HEK293 (cell line): Measurements from ENCODE around the gene ANXA8.

Experiments
- CTCF ChIA-PET: fragments of 350-600 bp; formaldehyde crosslinking; extraction: SDS; loops from one replicate; lab custom pipeline; 2021; ENCODE audit warnings: antibody characterized with exemption; lab: Yijun Ruan, JAX
- POLR2A ChIA-PET: fragments of 300-600 bp; formaldehyde crosslinking; extraction: SDS; loops from one replicate; lab custom pipeline; 2020; ENCODE audit warnings: antibody characterized with exemption, inconsistent platforms; lab: Yijun Ruan, JAX
- H3K27ac ChIP-seq: fragments of 200-500 bp; sonication (Bioruptor generic); 2 replicates; pipeline ENCODE4 v1.5.1; 2014; ENCODE audit warnings: low read depth, low read length, control low read depth, inconsistent platforms; ENCODE audit errors: extremely low read depth
- H3K36me3 ChIP-seq, 2 experiments: fragments of 200-500 bp in 1 of 2; sonication (Bioruptor generic) in 1 of 2; 1 replicate in 1 of 2; 2 replicates in 1 of 2; pipeline ENCODE4 v1.5.1; 2014 to 2017; ENCODE audit warnings: inconsistent platforms in 2 of 2, low read length in 2 of 2; ENCODE audit not compliant: control insufficient read depth in 2 of 2, insufficient read depth in 1 of 2
- H3K4me1 ChIP-seq: fragments of 200-500 bp; sonication (Bioruptor generic); 2 replicates; pipeline ENCODE4 v1.5.1; 2014; ENCODE audit warnings: mild to moderate bottlenecking, low read length, inconsistent platforms; ENCODE audit not compliant: control insufficient read depth, insufficient read depth
- H3K4me3 ChIP-seq: 2 replicates; pipeline ENCODE4 v1.5.1; 2011; ENCODE audit warnings: low read depth, mild to moderate bottlenecking, control low read depth, low read length, moderate library complexity
- H3K9me3 ChIP-seq: fragments of 200-500 bp; sonication (Bioruptor generic); 2 replicates; pipeline ENCODE4 v1.5.1; 2014; ENCODE audit warnings: low read depth, low read length, inconsistent platforms; ENCODE audit not compliant: control insufficient read depth, insufficient read depth
- EGR2 ChIP-seq: fragments of 450-650 bp; formaldehyde crosslinking; IDR thresholded peaks from 2 replicates; pipeline ENCODE4 v1.5.1; 2016; ENCODE audit warnings: low read depth, missing biosample characterization, missing genetic modification characterization
- KLF1 ChIP-seq: fragments of 450-650 bp; formaldehyde crosslinking; IDR thresholded peaks from 2 replicates; pipeline ENCODE4 v1.5.1; 2016; ENCODE audit warnings: missing biosample characterization, missing genetic modification characterization
- KLF7 ChIP-seq: fragments of 450-650 bp; formaldehyde crosslinking; IDR thresholded peaks from 2 replicates; pipeline ENCODE4 v1.5.1; 2016; ENCODE audit warnings: missing biosample characterization, missing genetic modification characterization, borderline replicate concordance
- ZEB2 ChIP-seq: fragments of 450-650 bp; formaldehyde crosslinking; IDR thresholded peaks from 2 replicates; pipeline ENCODE4 v1.5.1; 2016; ENCODE audit warnings: missing biosample characterization, missing genetic modification characterization
- ZFHX2 ChIP-seq: fragments of 450-650 bp; formaldehyde crosslinking; conservative IDR thresholded peaks from 2 replicates; pipeline ENCODE4 v1.5.1; 2016; ENCODE audit warnings: missing biosample characterization, missing genetic modification characterization
- ZFP3 ChIP-seq: fragments of 450-650 bp; formaldehyde crosslinking; IDR thresholded peaks from 2 replicates; pipeline ENCODE4 v1.5.1; 2016; ENCODE audit warnings: low read depth, missing biosample characterization, missing genetic modification characterization
- ZNF114 ChIP-seq: fragments of 450-650 bp; formaldehyde crosslinking; IDR thresholded peaks from 2 replicates; pipeline ENCODE4 v1.5.0; 2017; ENCODE audit warnings: missing biosample characterization, missing genetic modification characterization
- ZNF2 ChIP-seq: fragments of 450-650 bp; formaldehyde crosslinking; IDR thresholded peaks from 2 replicates; pipeline ENCODE4 v1.5.1; 2016; ENCODE audit warnings: missing biosample characterization, missing genetic modification characterization
- ZNF248 ChIP-seq: fragments of 450-650 bp; formaldehyde crosslinking; IDR thresholded peaks from 2 replicates; pipeline ENCODE4 v1.5.1; 2017; ENCODE audit warnings: missing biosample characterization, missing genetic modification characterization
- ZNF335 ChIP-seq: fragments of 450-650 bp; formaldehyde crosslinking; conservative IDR thresholded peaks from 2 replicates; pipeline ENCODE4 v1.5.1; 2016; ENCODE audit warnings: missing biosample characterization, missing genetic modification characterization
- ZNF529 ChIP-seq: fragments of 450-650 bp; formaldehyde crosslinking; IDR thresholded peaks from 2 replicates; pipeline ENCODE4 v1.5.1; 2017; ENCODE audit warnings: missing genetic modification characterization, missing biosample characterization; ENCODE audit not compliant: insufficient replicate concordance
- TF ChIP-seq, protein P1 (sequence below): fragments of 450-650 bp; formaldehyde crosslinking; IDR thresholded peaks from 2 replicates; pipeline ENCODE4 v1.5.1; 2016; ENCODE audit warnings: missing biosample characterization, missing genetic modification characterization
- TF ChIP-seq, protein P2 (sequence below): fragments of 450-650 bp; formaldehyde crosslinking; IDR thresholded peaks from 2 replicates; pipeline ENCODE4 v1.5.1; 2016; ENCODE audit warnings: missing biosample characterization, missing genetic modification characterization, borderline replicate concordance

Gene ANXA8

DNA sequence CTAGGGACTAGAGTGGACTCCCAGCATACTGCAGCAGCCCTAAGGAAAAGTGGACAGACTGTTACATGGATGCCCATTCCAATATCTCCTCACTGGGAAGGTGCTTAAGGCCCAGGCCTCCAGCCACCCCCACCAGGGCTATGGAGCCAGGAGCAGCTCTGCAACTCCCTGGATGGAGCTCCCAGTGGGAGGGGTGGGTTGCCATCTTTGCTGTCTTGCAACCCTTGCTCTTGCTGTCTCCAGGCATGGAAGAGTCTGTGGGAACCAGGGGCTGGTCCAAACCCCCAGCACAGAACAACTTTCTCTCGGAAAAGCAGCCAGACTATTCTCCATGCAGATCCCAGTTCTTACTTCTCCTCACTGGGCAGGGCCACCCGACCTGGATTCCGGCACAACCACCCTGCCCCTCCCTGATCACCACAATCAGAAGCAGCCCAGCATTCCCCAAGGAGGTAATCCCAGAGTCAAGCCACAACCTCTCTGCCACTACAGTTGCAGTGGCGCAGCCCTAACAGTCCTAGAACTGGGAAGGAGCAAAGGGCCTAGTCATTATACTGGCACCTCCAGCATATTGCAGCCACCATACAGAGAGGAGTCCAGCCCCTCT lies 58.0 kb downstream of the ANXA8 start:
- H3K4me3 ChIP-seq = no peak overlapping the region
- CTCF ChIA-PET = no interaction called here

DNA sequence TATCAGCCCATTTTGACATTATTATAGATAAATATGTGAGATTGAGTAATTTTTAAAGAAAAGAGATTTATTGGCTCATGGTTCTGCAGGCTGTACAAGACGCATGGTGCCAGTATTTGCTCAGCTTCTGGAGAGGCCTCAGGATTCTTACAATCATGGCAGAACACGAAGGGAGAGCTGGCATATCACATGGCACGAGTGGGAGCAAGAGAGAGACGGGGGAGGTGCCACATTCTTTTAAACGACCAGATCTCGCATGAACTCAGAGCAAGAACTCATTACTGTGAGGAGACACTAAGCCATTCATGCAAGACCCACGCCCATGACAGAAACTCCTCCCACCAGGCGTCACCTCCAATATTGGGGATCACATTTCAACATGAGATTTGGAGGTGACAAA lies 59.7 kb downstream of the ANXA8 start:
- H3K4me1 ChIP-seq = no peaks in the 10 kb centered on the region
- POLR2A ChIA-PET = no interaction called here
- no peak overlapping the region for H3K4me3 ChIP-seq
- no peaks in the 10 kb centered on the region for H3K9me3 ChIP-seq
- CTCF ChIA-PET = interaction anchor here (0.6 kb wide), 1 partner anchor 377 kb away, joined by 3 read pairs; no protein-coding TSS in a partner anchor
- H3K27ac ChIP-seq = no peak overlapping the region
- H3K36me3 ChIP-seq = no peaks in the 10 kb centered on the region
- TF ChIP-seq ZNF335 (tag by site-specific recombination) (no peak), ZNF529 (tag by site-specific recombination) (no peak)

More for the DNA sequence above, 58.0 kb downstream of the ANXA8 start:
- no peak for TF ChIP-seq KLF7
- no peak for TF ChIP-seq ZEB2 (tag by site-specific recombination)
- TF ChIP-seq, protein P1, sequence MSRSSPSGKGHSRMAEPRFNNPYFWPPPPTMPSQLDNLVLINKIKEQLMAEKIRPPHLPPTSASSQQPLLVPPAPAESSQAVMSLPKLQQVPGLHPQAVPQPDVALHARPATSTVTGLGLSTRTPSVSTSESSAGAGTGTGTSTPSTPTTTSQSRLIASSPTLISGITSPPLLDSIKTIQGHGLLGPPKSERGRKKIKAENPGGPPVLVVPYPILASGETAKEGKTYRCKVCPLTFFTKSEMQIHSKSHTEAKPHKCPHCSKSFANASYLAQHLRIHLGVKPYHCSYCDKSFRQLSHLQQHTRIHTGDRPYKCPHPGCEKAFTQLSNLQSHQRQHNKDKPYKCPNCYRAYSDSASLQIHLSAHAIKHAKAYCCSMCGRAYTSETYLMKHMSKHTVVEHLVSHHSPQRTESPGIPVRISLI (tag by site-specific recombination) = no peak
- TF ChIP-seq, protein P2, sequence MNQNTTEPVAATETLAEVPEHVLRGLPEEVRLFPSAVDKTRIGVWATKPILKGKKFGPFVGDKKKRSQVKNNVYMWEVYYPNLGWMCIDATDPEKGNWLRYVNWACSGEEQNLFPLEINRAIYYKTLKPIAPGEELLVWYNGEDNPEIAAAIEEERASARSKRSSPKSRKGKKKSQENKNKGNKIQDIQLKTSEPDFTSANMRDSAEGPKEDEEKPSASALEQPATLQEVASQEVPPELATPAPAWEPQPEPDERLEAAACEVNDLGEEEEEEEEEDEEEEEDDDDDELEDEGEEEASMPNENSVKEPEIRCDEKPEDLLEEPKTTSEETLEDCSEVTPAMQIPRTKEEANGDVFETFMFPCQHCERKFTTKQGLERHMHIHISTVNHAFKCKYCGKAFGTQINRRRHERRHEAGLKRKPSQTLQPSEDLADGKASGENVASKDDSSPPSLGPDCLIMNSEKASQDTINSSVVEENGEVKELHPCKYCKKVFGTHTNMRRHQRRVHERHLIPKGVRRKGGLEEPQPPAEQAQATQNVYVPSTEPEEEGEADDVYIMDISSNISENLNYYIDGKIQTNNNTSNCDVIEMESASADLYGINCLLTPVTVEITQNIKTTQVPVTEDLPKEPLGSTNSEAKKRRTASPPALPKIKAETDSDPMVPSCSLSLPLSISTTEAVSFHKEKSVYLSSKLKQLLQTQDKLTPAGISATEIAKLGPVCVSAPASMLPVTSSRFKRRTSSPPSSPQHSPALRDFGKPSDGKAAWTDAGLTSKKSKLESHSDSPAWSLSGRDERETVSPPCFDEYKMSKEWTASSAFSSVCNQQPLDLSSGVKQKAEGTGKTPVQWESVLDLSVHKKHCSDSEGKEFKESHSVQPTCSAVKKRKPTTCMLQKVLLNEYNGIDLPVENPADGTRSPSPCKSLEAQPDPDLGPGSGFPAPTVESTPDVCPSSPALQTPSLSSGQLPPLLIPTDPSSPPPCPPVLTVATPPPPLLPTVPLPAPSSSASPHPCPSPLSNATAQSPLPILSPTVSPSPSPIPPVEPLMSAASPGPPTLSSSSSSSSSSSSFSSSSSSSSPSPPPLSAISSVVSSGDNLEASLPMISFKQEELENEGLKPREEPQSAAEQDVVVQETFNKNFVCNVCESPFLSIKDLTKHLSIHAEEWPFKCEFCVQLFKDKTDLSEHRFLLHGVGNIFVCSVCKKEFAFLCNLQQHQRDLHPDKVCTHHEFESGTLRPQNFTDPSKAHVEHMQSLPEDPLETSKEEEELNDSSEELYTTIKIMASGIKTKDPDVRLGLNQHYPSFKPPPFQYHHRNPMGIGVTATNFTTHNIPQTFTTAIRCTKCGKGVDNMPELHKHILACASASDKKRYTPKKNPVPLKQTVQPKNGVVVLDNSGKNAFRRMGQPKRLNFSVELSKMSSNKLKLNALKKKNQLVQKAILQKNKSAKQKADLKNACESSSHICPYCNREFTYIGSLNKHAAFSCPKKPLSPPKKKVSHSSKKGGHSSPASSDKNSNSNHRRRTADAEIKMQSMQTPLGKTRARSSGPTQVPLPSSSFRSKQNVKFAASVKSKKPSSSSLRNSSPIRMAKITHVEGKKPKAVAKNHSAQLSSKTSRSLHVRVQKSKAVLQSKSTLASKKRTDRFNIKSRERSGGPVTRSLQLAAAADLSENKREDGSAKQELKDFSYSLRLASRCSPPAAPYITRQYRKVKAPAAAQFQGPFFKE (tag by site-specific recombination) = no peak
- TF ChIP-seq KLF1 (tag by site-specific recombination) = no peak
- no peak for TF ChIP-seq ZFP3 (tag by site-specific recombination)
- TF ChIP-seq, all 188 proteins: peak for 0
- Histone ChIP-seq H3K27ac (no peak overlapping the region), H3K9me3 (no peaks in the 10 kb centered on the region), H3K4me1 (no peaks in the 10 kb centered on the region), H3K36me3 (no peaks in the 10 kb centered on the region)
- POLR2A ChIA-PET = no interaction called here

DNA sequence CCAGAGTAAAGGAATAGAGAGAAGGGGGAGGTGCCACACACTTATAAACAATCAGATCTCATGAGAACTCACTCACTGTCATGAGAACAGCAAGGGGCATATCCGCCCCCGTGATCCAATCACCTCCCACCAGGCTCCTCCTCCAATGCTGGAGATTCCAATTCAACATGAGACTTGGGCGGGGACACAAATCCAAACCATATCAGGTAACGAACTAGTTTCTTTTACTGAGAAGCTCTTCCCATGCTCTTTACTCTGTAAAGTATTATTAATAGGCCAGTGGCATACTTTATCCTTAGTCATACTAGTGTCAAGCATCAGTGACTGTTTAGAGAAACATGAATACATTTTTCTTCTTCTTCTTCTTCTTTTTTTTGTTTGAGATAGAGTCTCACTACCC lies 60.4 kb downstream of the ANXA8 start:
- ChIA-PET CTCF (no interaction called here), POLR2A (no interaction called here)
- no peaks in the 10 kb centered on the region for H3K36me3 ChIP-seq
- TF ChIP-seq ZNF114 (no peak), ZFHX2 (tag by site-specific recombination) (peak; percentile 22; the same call in 1 of the 2 replicates), ZNF248 (tag by site-specific recombination) (no peak), EGR2 (tag by site-specific recombination) (peak; percentile 61), ZNF2 (tag by site-specific recombination) (no peak)
- H3K4me1 ChIP-seq = no peaks in the 10 kb centered on the region
- no peaks in the 10 kb centered on the region for H3K9me3 ChIP-seq
- no peak overlapping the region for H3K27ac ChIP-seq
- no peak overlapping the region for H3K4me3 ChIP-seq
